HepG2 (cell line): Measurements from ENCODE around the gene SIN3A. TPM values are rescaled to one million over a fixed set of nuclear protein-coding genes. Genes with fewer than 3 reads are reported as not detected.

Source experiments
- ATAD3A ChIP-seq: sonication (generic); formaldehyde crosslinking; IDR thresholded peaks from 2 replicates; pipeline ENCODE4 v1.4.0; 2020; ENCODE audit warnings: missing genetic modification reagents
- ATF1 ChIP-seq: IDR thresholded peaks from 2 replicates; pipeline ENCODE4 v1.6.1; 2016; ENCODE audit warnings: mild to moderate bottlenecking, control low read depth
- ATRX ChIP-seq: sonication (generic); formaldehyde crosslinking; IDR thresholded peaks from 2 replicates; pipeline ENCODE4 v1.4.0; 2020; ENCODE audit warnings: missing genetic modification reagents, borderline replicate concordance
- BATF2 ChIP-seq: sonication (generic); formaldehyde crosslinking; IDR thresholded peaks from 2 replicates; pipeline ENCODE4 v1.8.0; 2022; ENCODE audit warnings: mild to moderate bottlenecking, missing genetic modification reagents, moderate library complexity
- FOXA3 ChIP-seq: IDR thresholded peaks from 2 replicates; pipeline ENCODE4 v1.6.1; 2016; ENCODE audit warnings: missing genetic modification reagents, missing compliant biosample characterization
- GLMP ChIP-seq: sonication (generic); formaldehyde crosslinking; IDR thresholded peaks from 2 replicates; pipeline ENCODE4 v1.9.0; 2021; ENCODE audit warnings: missing genetic modification reagents, mild to moderate bottlenecking, borderline replicate concordance
- GPBP1L1 ChIP-seq: sonication (generic); formaldehyde crosslinking; IDR thresholded peaks from 2 replicates; pipeline ENCODE4 v1.5.0; 2020; ENCODE audit warnings: mild to moderate bottlenecking, missing genetic modification reagents
- HOXA9 ChIP-seq: sonication (generic); formaldehyde crosslinking; IDR thresholded peaks from 2 replicates; pipeline ENCODE4 v1.8.1; 2022; ENCODE audit warnings: missing genetic modification reagents, mild to moderate bottlenecking, moderate library complexity, borderline replicate concordance
- KDM5B ChIP-seq: sonication (generic); formaldehyde crosslinking; IDR thresholded peaks from 2 replicates; pipeline ENCODE4 v1.4.0; 2020; ENCODE audit warnings: missing genetic modification reagents, mild to moderate bottlenecking, borderline replicate concordance
- MXD4 ChIP-seq: IDR thresholded peaks from 2 replicates; pipeline ENCODE4 v1.6.1; 2016; ENCODE audit warnings: mild to moderate bottlenecking, missing biosample characterization, missing genetic modification reagents
- MZF1 ChIP-seq: sonication (generic); formaldehyde crosslinking; IDR thresholded peaks from 2 replicates; pipeline ENCODE4 v1.8.1; 2023; ENCODE audit warnings: mild to moderate bottlenecking, missing genetic modification reagents, borderline replicate concordance
- SETDB1 ChIP-seq: sonication (generic); formaldehyde crosslinking; IDR thresholded peaks from 2 replicates; pipeline ENCODE4 v1.5.1; 2020; ENCODE audit warnings: missing genetic modification reagents, mild to moderate bottlenecking, borderline replicate concordance
- SMARCE1 ChIP-seq: fragments of 450-650 bp; IDR thresholded peaks from 2 replicates; pipeline ENCODE4 v1.6.1; 2017; ENCODE audit warnings: borderline replicate concordance
- SPEN ChIP-seq: sonication (generic); formaldehyde crosslinking; IDR thresholded peaks from 2 replicates; pipeline ENCODE4 v1.5.1; 2020; ENCODE audit warnings: low read depth, mild to moderate bottlenecking, missing genetic modification reagents
- TERF1 ChIP-seq: sonication (generic); formaldehyde crosslinking; IDR thresholded peaks from 2 replicates; pipeline ENCODE4 v1.8.0; 2022; ENCODE audit warnings: mild to moderate bottlenecking, missing genetic modification reagents, moderate library complexity
- THAP7 ChIP-seq: sonication (generic); formaldehyde crosslinking; IDR thresholded peaks from 2 replicates; pipeline ENCODE4 v1.8.1; 2023; ENCODE audit warnings: mild to moderate bottlenecking, missing genetic modification reagents
- TSC22D2 ChIP-seq: sonication (generic); formaldehyde crosslinking; IDR thresholded peaks from 2 replicates; pipeline ENCODE4 v1.5.1; 2020; ENCODE audit warnings: missing genetic modification reagents, mild to moderate bottlenecking, borderline replicate concordance
- ZFP36 ChIP-seq: fragments of 150-350 bp; IDR thresholded peaks from 2 replicates; pipeline ENCODE4 v1.6.1; 2018; ENCODE audit warnings: borderline replicate concordance, low read length, low read depth; ENCODE audit not compliant: partially characterized antibody
- ZMYM3 ChIP-seq: sonication (generic); formaldehyde crosslinking; IDR thresholded peaks from 2 replicates; pipeline ENCODE4 v1.5.1; 2020; ENCODE audit warnings: mild to moderate bottlenecking, missing genetic modification reagents
- ZNF207 ChIP-seq: fragments of 450-650 bp; IDR thresholded peaks from 2 replicates; pipeline ENCODE4 v1.6.1; 2016; ENCODE audit warnings: antibody characterized with exemption, borderline replicate concordance
- ZNF282 ChIP-seq: fragments of 450-650 bp; IDR thresholded peaks from 2 replicates; pipeline ENCODE4 v1.6.1; 2018; ENCODE audit not compliant: partially characterized antibody
- ZNF724P ChIP-seq: sonication (generic); formaldehyde crosslinking; IDR thresholded peaks from 2 replicates; pipeline ENCODE4 v1.8.0; 2022; ENCODE audit warnings: missing genetic modification reagents, borderline replicate concordance
- ZSCAN22 ChIP-seq: sonication (generic); formaldehyde crosslinking; IDR thresholded peaks from 2 replicates; pipeline ENCODE4 v1.4.0; 2020; ENCODE audit warnings: mild to moderate bottlenecking, missing genetic modification reagents
- polyA plus RNA-seq, 8 experiments: library from polyadenylated mRNA; depleted of rRNA in 3 of 8; stranded (reverse) in 7 of 8; unstranded in 1 of 8; fragments of >200 nt; fragmentation: Illumina TruSeq in 4 of 8; extraction: Trizol in 4 of 8; gene quantifications; 2 replicates each; pipeline versions ENCODE4 v1.2.1 to v1.2.3, GENCODE V29; 2011 to 2016; ENCODE audit warnings: low read depth in 4 of 8, missing spikeins in 1 of 8, mixed read lengths in 1 of 8; ENCODE audit not compliant: insufficient read depth in 1 of 8
- total RNA-seq, 5 experiments: library from RNA; depleted of rRNA; stranded (reverse); fragments of >200 nt; fragmentation: Illumina TruSeq; extraction: Trizol; gene quantifications; 2 replicates each; pipeline ENCODE4 v1.2.3, GENCODE V29; 2016; ENCODE audit warnings: low read depth in 1 of 5

Gene SIN3A
- total and polyA plus RNA-seq, 2 of the 13 experiments (the other 11 are each of a cell fraction or from before 2014, with no cell fraction given), result 16.1 to 28.1 TPM

- TF ChIP-seq TERF1 (CRISPR knock-in tag) (no peak), ZNF724P (no peak), FOXA3 (CRISPR knock-in tag) (peak; percentile 46), ATF1 (CRISPR knock-in tag) (no peak), ZMYM3 (0 out of 2 replicates have a peak, but pooled peaks have one; percentile 51), ATRX (no peak), ZNF282 (no peak), MXD4 (CRISPR knock-in tag) (0 out of 2 replicates have a peak, but pooled peaks have one; percentile 16), ZFP36 (peak; percentile 2), GLMP (CRISPR knock-in tag) (no peak), SMARCE1 (no peak), MZF1 (CRISPR knock-in tag) (no peak), HOXA9 (no peak), ZSCAN22 (CRISPR knock-in tag) (no peak), THAP7 (CRISPR knock-in tag) (no peak; the same call in 1 of the 2 replicates), ATAD3A (CRISPR knock-in tag) (no peak), SETDB1 (CRISPR knock-in tag) (no peak), TSC22D2 (peak; percentile 87; the same call in 1 of the 2 replicates), ZNF207 (no peak), BATF2 (CRISPR knock-in tag) (no peak), GPBP1L1 (CRISPR knock-in tag) (no peak), SPEN (CRISPR knock-in tag) (peak; percentile 87), KDM5B (peak; percentile 77)
Observed at GRCh38 chr15:75367913-75368688, 83.4 kb downstream of the SIN3A start, which contains the start of gene MAN2C1 (continued).
